WTC11 (cell line): ENCODE results near the gene MCF2L. TPM values are rescaled to one million over a fixed set of nuclear protein-coding genes. Genes with fewer than 3 reads are reported as not detected.

Experiments used
- ATAC-seq: fragments of 200-7000 bp; cut with Tn5 transposase; 2 replicates; pipeline ENCODE4 v1.10.0; 2021; ENCODE audit warnings: mild to moderate bottlenecking, moderate library complexity
- CTCF ChIA-PET: fragments of 300-600 bp; sonication (Branson Sonifier 250); formaldehyde crosslinking; loops from one replicate; lab custom pipeline; 2021; ENCODE audit warnings: antibody characterized with exemption; lab: Charles Lee
- POLR2A ChIA-PET: fragments of 350-600 bp; sonication (Branson Sonifier 250); formaldehyde crosslinking; loops from one replicate; lab custom pipeline; 2021; ENCODE audit warnings: antibody characterized with exemption; lab: Charles Lee
- DNase-seq: peaks from one replicate; pipeline ENCODE4 v3.0.0; 2021; ENCODE audit warnings: low spot score
- H3K27ac Mint-ChIP-seq: 2 replicates; pipeline ENCODE4 v1.8.0; 2021; ENCODE audit warnings: mixed read lengths
- H3K27me3 Mint-ChIP-seq: 2 replicates; pipeline ENCODE4 v1.8.0; 2021; ENCODE audit warnings: low read depth, mild to moderate bottlenecking, moderate library complexity, mixed read lengths
- H3K36me3 Mint-ChIP-seq: 2 replicates; pipeline ENCODE4 v1.8.0; 2021; ENCODE audit warnings: mixed read lengths
- H3K4me1 Mint-ChIP-seq: 2 replicates; pipeline ENCODE4 v1.8.0; 2022; ENCODE audit warnings: mixed read lengths
- H3K4me3 Mint-ChIP-seq: 2 replicates; pipeline ENCODE4 v1.8.0; 2021; ENCODE audit warnings: mild to moderate bottlenecking, moderate library complexity, mixed read lengths
- H3K9me3 Mint-ChIP-seq: 2 replicates; pipeline ENCODE4 v1.8.0; 2021; ENCODE audit warnings: mixed read lengths
- CREB1 ChIP-seq: sonication (generic); formaldehyde crosslinking; IDR thresholded peaks from 2 replicates; pipeline ENCODE4 v1.8.0; 2023; ENCODE audit warnings: mild to moderate bottlenecking, missing genetic modification reagents
- CREM ChIP-seq: sonication (generic); formaldehyde crosslinking; IDR thresholded peaks from 2 replicates; pipeline ENCODE4 v1.8.1; 2022; ENCODE audit warnings: mild to moderate bottlenecking, missing genetic modification reagents, moderate library complexity
- EMX1 ChIP-seq: fragments of 250-450 bp; sonication (Bioruptor Pico); IDR thresholded peaks from 2 replicates; pipeline ENCODE4 v1.8.0; 2021; ENCODE audit warnings: mild to moderate bottlenecking
- ESRRA ChIP-seq: sonication (generic); formaldehyde crosslinking; IDR thresholded peaks from 2 replicates; pipeline ENCODE4 v1.8.1; 2022; ENCODE audit warnings: mild to moderate bottlenecking, missing genetic modification reagents, borderline replicate concordance
- FOXJ3 ChIP-seq: sonication (generic); formaldehyde crosslinking; IDR thresholded peaks from 2 replicates; pipeline ENCODE4 v1.9.0; 2021; ENCODE audit warnings: missing genetic modification reagents, mild to moderate bottlenecking, borderline replicate concordance
- FOXK1 ChIP-seq: sonication (generic); formaldehyde crosslinking; IDR thresholded peaks from 2 replicates; pipeline ENCODE4 v1.8.0; 2022; ENCODE audit warnings: mild to moderate bottlenecking, moderate library complexity, missing genetic modification reagents
- HMGA2 ChIP-seq: fragments of 250-450 bp; sonication (Bioruptor Pico); IDR thresholded peaks from 2 replicates; pipeline ENCODE4 v1.4.0; 2021; ENCODE audit warnings: mild to moderate bottlenecking, moderate library complexity
- NFYB ChIP-seq: sonication (generic); formaldehyde crosslinking; conservative IDR thresholded peaks from 2 replicates; pipeline ENCODE4 v1.8.0; 2022; ENCODE audit warnings: low read depth, missing genetic modification reagents
- NR2C2 ChIP-seq: sonication (generic); formaldehyde crosslinking; IDR thresholded peaks from 2 replicates; pipeline ENCODE4 v1.8.0; 2022; ENCODE audit warnings: mild to moderate bottlenecking, missing genetic modification reagents
- SOX15 ChIP-seq: fragments of 250-450 bp; sonication (Bioruptor Pico); IDR thresholded peaks from 2 replicates; pipeline ENCODE4 v1.9.0; 2021; ENCODE audit warnings: mild to moderate bottlenecking
- SP1 ChIP-seq: sonication (generic); formaldehyde crosslinking; conservative IDR thresholded peaks from 2 replicates; pipeline ENCODE4 v1.8.1; 2022; ENCODE audit warnings: missing genetic modification reagents
- TCF7 ChIP-seq: sonication (generic); formaldehyde crosslinking; IDR thresholded peaks from 2 replicates; pipeline ENCODE4 v1.8.0; 2022; ENCODE audit warnings: mild to moderate bottlenecking, low read depth, missing genetic modification reagents, moderate library complexity
- USF1 ChIP-seq: sonication (generic); formaldehyde crosslinking; IDR thresholded peaks from 2 replicates; pipeline ENCODE4 v1.8.0; 2022; ENCODE audit warnings: mild to moderate bottlenecking, missing genetic modification reagents
- ZNF121 ChIP-seq: sonication (generic); formaldehyde crosslinking; IDR thresholded peaks from 2 replicates; pipeline ENCODE4 v1.8.0; 2023; ENCODE audit warnings: missing genetic modification reagents
- ZNF219 ChIP-seq: sonication (generic); formaldehyde crosslinking; IDR thresholded peaks from 2 replicates; pipeline ENCODE4 v1.8.0; 2023; ENCODE audit warnings: missing genetic modification reagents, mild to moderate bottlenecking, borderline replicate concordance
- ZNF416 ChIP-seq: fragments of 250-450 bp; sonication (Bioruptor Pico); IDR thresholded peaks from 2 replicates; pipeline ENCODE4 v1.9.0; 2021; ENCODE audit warnings: mild to moderate bottlenecking, inconsistent platforms
- total RNA-seq: library from RNA; stranded (reverse); gene quantifications from 3 replicates; pipeline ENCODE4 v1.2.3, GENCODE V29; 2021
- TF ChIP-seq, protein P1 (sequence below): sonication (generic); formaldehyde crosslinking; IDR thresholded peaks from 2 replicates; pipeline ENCODE4 v1.8.0; 2023; ENCODE audit warnings: missing genetic modification reagents
- TF ChIP-seq, protein P2 (sequence below): sonication (generic); formaldehyde crosslinking; conservative IDR thresholded peaks from 2 replicates; pipeline ENCODE4 v1.8.1; 2023; ENCODE audit warnings: mild to moderate bottlenecking, low read depth, missing genetic modification reagents, moderate library complexity
- TF ChIP-seq, protein P3 (sequence below): fragments of 250-450 bp; sonication (Bioruptor Pico); IDR thresholded peaks from 2 replicates; pipeline ENCODE4 v1.8.0; 2021; ENCODE audit warnings: mild to moderate bottlenecking

MCF2L gene
- total RNA-seq, 1 experiment from 2014 or later: 34.8 TPM

DNA sequence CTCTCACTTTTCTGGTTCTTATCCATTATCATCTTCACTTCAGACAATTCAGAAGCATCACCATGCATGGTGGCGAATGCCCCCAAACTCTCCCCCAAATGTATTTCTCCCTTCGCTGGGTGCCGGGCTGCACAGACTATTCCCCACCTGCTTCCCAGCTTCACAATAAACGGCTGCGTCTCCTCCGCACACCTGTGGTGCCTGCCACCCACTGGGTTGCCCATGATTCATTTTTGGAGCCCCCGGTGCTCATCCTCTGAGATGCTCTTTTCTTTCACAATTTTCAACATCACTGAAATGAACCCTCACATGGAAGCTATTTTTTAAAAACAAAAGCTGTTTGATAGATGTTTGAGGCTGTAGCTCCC, 150.8 kb downstream of the MCF2L start:
- ChIA-PET POLR2A (no interaction called here), CTCF (interaction anchor here (1.2 kb wide), 1 partner anchor 90 kb away, joined by 3 read pairs; no protein-coding TSS in a partner anchor)
- Mint-ChIP-seq H3K4me1 (peaks cover 9% of the 10 kb centered on the region), H3K4me3 (no peak overlapping the region), H3K27ac (no peak overlapping the region), H3K27me3 (no peaks in the 10 kb centered on the region; the same call in 1 of the 2 replicates), H3K9me3 (no peaks in the 10 kb centered on the region), H3K36me3 (no peaks in the 10 kb centered on the region)
- TF ChIP-seq EMX1 (CRISPR knock-in tag) (no peak), SOX15 (CRISPR knock-in tag) (no peak), ZNF219 (no peak), USF1 (CRISPR knock-in tag) (no peak), NR2C2 (CRISPR knock-in tag) (no peak), FOXK1 (CRISPR knock-in tag) (no peak), SP1 (no peak), ZNF416 (CRISPR knock-in tag) (no peak), TCF7 (CRISPR knock-in tag) (no peak), ZNF121 (CRISPR knock-in tag) (no peak), CREM (no peak)
- TF ChIP-seq, protein P1, sequence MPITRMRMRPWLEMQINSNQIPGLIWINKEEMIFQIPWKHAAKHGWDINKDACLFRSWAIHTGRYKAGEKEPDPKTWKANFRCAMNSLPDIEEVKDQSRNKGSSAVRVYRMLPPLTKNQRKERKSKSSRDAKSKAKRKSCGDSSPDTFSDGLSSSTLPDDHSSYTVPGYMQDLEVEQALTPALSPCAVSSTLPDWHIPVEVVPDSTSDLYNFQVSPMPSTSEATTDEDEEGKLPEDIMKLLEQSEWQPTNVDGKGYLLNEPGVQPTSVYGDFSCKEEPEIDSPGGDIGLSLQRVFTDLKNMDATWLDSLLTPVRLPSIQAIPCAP: no peak
- DNase-seq: no peak
- no peak for ATAC-seq

DNA sequence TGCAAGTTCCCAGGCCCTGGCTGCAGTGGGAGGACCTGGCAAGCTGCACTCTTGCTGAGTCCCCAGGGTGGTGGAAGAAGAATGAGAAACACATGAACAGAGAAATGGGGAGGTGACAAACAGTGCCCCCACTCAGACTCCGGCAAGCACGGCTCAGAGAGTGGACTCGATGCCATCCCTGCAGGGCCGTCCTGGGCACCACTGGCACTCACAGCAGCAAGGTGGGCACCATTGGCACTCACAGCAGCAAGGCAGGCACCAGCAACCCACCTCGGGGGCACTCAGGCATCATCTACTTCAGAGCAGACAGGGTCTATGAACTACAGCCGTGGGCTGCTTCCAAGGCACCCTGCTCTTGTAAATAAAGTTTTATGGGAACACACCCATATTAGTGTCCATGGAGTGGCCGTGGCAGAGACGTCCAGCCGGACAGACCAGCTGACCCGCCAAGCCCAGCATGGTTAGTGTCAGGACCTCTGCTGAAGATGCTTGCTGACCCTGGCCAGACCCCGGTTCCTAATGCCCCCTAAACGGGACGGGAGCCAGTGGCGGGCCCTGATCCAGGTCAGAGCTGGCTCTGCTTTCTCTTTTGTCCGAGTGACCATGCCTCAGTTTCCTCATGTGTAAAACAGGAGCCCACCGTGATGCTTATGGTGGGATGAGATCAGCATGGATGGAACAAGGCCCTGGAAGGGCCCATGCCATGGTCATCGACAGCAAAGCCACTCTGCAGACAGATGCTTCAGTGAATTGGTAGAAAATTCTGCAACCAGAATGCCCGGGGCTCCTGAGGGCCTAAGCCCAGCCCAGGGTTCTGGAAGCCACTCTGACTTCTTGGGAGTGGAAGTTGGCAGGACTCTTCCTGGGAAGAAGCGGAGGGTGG, 151.5 kb downstream of the MCF2L start:
- no peaks in the 10 kb centered on the region for H3K9me3 Mint-ChIP-seq
- H3K4me1 Mint-ChIP-seq: peaks cover 9% of the 10 kb centered on the region
- ATAC-seq (no peak), DNase-seq (no peak)
- TF ChIP-seq ESRRA (CRISPR knock-in tag) (no peak), ZNF219 (no peak), NFYB (no peak), FOXJ3 (CRISPR knock-in tag) (no peak), CREB1 (no peak), USF1 (CRISPR knock-in tag) (no peak), HMGA2 (no peak)
- TF ChIP-seq, protein P2, sequence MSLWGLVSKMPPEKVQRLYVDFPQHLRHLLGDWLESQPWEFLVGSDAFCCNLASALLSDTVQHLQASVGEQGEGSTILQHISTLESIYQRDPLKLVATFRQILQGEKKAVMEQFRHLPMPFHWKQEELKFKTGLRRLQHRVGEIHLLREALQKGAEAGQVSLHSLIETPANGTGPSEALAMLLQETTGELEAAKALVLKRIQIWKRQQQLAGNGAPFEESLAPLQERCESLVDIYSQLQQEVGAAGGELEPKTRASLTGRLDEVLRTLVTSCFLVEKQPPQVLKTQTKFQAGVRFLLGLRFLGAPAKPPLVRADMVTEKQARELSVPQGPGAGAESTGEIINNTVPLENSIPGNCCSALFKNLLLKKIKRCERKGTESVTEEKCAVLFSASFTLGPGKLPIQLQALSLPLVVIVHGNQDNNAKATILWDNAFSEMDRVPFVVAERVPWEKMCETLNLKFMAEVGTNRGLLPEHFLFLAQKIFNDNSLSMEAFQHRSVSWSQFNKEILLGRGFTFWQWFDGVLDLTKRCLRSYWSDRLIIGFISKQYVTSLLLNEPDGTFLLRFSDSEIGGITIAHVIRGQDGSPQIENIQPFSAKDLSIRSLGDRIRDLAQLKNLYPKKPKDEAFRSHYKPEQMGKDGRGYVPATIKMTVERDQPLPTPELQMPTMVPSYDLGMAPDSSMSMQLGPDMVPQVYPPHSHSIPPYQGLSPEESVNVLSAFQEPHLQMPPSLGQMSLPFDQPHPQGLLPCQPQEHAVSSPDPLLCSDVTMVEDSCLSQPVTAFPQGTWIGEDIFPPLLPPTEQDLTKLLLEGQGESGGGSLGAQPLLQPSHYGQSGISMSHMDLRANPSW (CRISPR knock-in tag): no peak
- TF ChIP-seq, protein P3, sequence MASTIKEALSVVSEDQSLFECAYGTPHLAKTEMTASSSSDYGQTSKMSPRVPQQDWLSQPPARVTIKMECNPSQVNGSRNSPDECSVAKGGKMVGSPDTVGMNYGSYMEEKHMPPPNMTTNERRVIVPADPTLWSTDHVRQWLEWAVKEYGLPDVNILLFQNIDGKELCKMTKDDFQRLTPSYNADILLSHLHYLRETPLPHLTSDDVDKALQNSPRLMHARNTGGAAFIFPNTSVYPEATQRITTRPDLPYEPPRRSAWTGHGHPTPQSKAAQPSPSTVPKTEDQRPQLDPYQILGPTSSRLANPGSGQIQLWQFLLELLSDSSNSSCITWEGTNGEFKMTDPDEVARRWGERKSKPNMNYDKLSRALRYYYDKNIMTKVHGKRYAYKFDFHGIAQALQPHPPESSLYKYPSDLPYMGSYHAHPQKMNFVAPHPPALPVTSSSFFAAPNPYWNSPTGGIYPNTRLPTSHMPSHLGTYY: no peak
- ChIA-PET CTCF (interaction anchor here (1.2 kb wide), 1 partner anchor 91 kb away, joined by 3 read pairs; no protein-coding TSS in a partner anchor), POLR2A (no interaction called here)
- no peak overlapping the region for H3K27ac Mint-ChIP-seq
- no peaks in the 10 kb centered on the region; the same call in 1 of the 2 replicates for H3K27me3 Mint-ChIP-seq
- no peaks in the 10 kb centered on the region for H3K36me3 Mint-ChIP-seq
- H3K4me3 Mint-ChIP-seq: no peak overlapping the region
